Measurements from ENCODE around the gene S100A10.

DNA sequence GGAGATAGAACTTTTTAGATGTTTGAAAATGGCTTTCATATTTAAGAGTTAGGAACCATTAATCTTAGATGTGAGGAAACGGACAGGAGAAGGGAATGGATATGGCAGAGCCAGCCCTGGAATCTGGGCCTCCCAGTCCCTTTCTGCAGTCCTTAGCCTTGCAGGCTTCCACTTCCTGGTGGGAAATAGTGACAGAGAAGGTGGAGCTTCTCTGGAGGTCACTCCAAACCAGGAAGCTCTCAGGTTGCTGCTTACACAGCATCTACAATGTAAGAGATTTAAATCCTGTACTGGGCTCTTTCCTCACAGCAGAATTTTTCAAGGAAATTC, 40.6 kb upstream of the S100A10 start:
- no peak for TF ChIP-seq CTCF (IDR thresholded peaks at IDR 0.05)
- TF ChIP-seq ZFX (IDR thresholded peaks at IDR 0.05; ENCODE audit: borderline replicate concordance) = no peak
